DMS 273 (cell line): ENCODE measurements around the gene CSMD2.
"Not testable (repeated sequence)": the region's sequence is repeated elsewhere in the genome, so short reads cannot be mapped to it uniquely, and the experiment has no call there.

Experiments
- DNase-seq: peaks from one replicate; lab custom pipeline; 2025; ENCODE audit not compliant: unreplicated experiment; lab: John Stamatoyannopoulos, UW

CSMD2 gene

GRCh38 chr1:34164771-34165391 is at the start of gene CSMD2:
Gene CSMD2, minus strand, starts transcription at chr1:34165230. Its CDS starts 133 bp downstream, at chr1:34165097.
- peak; percentile 71 for DNase-seq

- no peak for DNase-seq
Observed at GRCh38 chr1:34213956-34214355, 48.9 kb upstream of the CSMD2 start.

GRCh38 chr1:34212673-34213072 is 47.6 kb upstream of the CSMD2 start:
- no peak for DNase-seq

GRCh38 chr1:34199927-34200326 is 34.9 kb upstream of the CSMD2 start:
- DNase-seq: no peak

- no peak for DNase-seq
Observed at GRCh38 chr1:34192621-34193020, 27.6 kb upstream of the CSMD2 start.

GRCh38 chr1:34190692-34191091 is 25.7 kb upstream of the CSMD2 start:
- no peak for DNase-seq

- no peak for DNase-seq
Observed at GRCh38 chr1:34188985-34189384, 24.0 kb upstream of the CSMD2 start.

GRCh38 chr1:34188418-34188817 is 23.4 kb upstream of the CSMD2 start:
- DNase-seq: no peak

- DNase-seq: no peak
Observed at GRCh38 chr1:34186741-34187494, 21.9 kb upstream of the CSMD2 start.

GRCh38 chr1:34183381-34183780 is 18.4 kb upstream of the CSMD2 start:
- not testable (repeated sequence) for DNase-seq

- DNase-seq: no peak
Observed at GRCh38 chr1:34178072-34178471, 13.0 kb upstream of the CSMD2 start.

- DNase-seq: peak; percentile 5
Observed at GRCh38 chr1:34176830-34177603, 12.0 kb upstream of the CSMD2 start, which contains the start of gene C1orf94. Gene C1orf94, plus strand, starts transcription at chr1:34176907. Its CDS starts 883 bp downstream, at chr1:34177790.

GRCh38 chr1:34175744-34176143 is 10.7 kb upstream of the CSMD2 start:
- DNase-seq: no peak

GRCh38 chr1:34167389-34167788 is 2.4 kb upstream of the CSMD2 start:
- DNase-seq: no peak

- peak; percentile 36 for DNase-seq
Observed at GRCh38 chr1:34166625-34167361, 1.8 kb upstream of the CSMD2 start.

- peak; percentile 19 for DNase-seq
Observed at GRCh38 chr1:34166191-34166624, 1.2 kb upstream of the CSMD2 start.

- DNase-seq: peak; percentile 20
Observed at GRCh38 chr1:34165422-34165921, 442 bp upstream of the CSMD2 start.

GRCh38 chr1:34163792-34164731 is 968 bp downstream of the CSMD2 start:
- DNase-seq: peak; percentile 60

- peak; percentile 87 for DNase-seq
Observed at GRCh38 chr1:34162852-34163766, 1.9 kb downstream of the CSMD2 start.
